Stimulated activated CD4-positive, alpha-beta T cell treated with anti-CD3 and anti-CD28 coated beads, Interleukin-1b, Interleukin-23, amount 100 ng/mL, for 24 hours (primary cell): ENCODE results near the gene HHLA2.
"Not testable (repeated sequence)": the region's sequence is repeated elsewhere in the genome, so short reads cannot be mapped to it uniquely, and the experiment has no call there.

Source experiments
- DNase-seq, 4 experiments: peaks; one replicate each; pipeline ENCODE4 v3.0.0-alpha.2; 2020; ENCODE audit warnings: low read depth in 4 of 4, low spot score in 1 of 4

The HHLA2 gene, protein sequence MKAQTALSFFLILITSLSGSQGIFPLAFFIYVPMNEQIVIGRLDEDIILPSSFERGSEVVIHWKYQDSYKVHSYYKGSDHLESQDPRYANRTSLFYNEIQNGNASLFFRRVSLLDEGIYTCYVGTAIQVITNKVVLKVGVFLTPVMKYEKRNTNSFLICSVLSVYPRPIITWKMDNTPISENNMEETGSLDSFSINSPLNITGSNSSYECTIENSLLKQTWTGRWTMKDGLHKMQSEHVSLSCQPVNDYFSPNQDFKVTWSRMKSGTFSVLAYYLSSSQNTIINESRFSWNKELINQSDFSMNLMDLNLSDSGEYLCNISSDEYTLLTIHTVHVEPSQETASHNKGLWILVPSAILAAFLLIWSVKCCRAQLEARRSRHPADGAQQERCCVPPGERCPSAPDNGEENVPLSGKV

DNA sequence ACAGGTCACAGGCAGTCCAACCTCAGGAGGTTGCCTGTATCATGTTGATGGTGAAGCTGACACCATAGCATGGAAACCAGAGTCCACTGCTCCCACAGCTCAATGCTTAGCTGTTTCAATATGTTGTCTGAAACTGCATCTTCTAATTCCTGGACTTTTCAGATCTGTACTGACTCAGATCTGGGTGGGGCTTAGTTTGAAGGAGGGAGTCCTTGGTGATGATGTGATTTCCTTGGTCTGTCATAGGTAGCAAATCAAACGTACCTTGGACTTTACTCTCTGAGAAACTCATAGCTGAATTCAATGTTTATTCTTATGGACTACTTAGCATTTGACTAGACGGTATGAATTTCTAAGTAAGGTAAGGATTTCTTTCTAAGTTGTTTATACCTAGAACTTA lies at the start of gene HHLA2:
Gene HHLA2, plus strand, starts transcription at position 310 of the 400 bp plus-strand sequence. CDS start 55,266 bp downstream, outside the sequence.
- no peak for DNase-seq

DNA sequence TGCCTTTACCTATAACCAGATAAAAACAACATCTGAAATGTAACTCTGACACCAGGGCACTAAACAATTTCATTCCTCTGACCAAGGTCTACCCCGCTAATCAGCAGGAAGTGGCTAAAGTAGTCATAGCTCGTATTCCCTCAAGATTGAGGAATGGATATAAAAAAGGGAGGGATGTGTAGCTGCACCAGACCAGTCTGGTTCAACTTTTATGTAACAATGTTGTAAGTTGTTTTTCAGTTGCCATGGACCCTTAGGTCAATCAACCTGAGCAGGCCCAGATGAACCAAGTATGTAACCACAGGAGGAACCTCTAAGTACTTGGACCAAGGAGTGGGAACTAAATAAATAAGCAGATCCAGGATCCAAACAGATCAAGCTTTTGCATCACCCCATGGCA lies 45.7 kb upstream of the HHLA2 start:
- DNase-seq, result no peak

DNA sequence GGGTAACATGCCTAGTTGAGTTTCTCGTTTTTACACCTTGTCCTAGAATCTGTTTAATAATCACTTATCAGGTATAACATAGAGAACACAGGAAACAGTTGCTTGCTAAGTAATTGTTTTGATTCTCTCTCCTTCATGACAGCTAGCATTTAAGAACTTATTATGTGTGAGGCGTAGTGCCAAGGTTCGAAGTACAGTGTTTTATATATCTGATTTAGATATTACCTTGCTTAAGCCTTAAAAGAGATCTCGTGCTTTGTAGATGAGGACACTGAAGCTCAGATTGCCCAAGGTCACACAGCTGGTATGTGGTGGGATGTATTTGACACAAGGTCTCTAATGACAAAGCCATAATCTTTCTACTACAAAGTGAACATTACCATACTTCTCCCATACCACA lies 45.1 kb upstream of the HHLA2 start:
- DNase-seq, result no peak

DNA sequence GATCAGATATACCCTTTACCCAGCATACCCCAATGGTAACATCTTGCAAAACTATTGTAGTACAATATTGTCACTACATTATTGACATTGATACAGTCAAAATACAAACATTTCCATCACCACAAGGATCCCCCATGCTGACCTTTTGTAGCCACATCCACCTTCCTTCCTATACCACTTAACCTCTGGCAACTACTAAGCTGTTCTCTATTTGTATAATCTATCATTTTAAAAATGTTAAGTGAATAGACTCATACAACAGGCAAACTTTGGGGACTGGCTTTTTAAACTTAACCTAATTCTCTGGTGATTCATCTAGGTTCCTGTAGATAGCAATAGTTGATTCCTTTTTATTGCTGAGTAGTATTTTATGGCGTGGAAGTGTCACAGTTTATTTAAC lies 44.5 kb upstream of the HHLA2 start:
- no peak for DNase-seq

DNA sequence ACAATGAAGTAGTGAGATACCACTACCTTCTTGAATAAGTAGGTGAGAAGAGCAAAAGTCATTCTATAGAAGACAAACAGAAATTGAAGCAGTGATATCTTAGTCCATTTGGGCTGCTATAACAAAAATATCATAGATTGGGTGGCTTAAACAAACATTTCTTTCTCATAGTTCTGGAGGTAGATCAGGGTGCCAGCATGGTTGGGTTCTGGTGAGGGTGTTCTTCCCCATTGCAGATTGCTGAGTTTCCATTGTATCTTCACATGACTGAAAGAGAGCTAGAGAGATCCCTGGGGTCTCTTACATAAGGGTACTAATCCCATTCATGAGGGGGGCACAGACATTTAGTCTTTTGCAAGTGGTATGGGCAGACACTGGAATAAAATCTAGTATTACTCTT lies 41.2 kb upstream of the HHLA2 start:
- DNase-seq, result no peak

DNA sequence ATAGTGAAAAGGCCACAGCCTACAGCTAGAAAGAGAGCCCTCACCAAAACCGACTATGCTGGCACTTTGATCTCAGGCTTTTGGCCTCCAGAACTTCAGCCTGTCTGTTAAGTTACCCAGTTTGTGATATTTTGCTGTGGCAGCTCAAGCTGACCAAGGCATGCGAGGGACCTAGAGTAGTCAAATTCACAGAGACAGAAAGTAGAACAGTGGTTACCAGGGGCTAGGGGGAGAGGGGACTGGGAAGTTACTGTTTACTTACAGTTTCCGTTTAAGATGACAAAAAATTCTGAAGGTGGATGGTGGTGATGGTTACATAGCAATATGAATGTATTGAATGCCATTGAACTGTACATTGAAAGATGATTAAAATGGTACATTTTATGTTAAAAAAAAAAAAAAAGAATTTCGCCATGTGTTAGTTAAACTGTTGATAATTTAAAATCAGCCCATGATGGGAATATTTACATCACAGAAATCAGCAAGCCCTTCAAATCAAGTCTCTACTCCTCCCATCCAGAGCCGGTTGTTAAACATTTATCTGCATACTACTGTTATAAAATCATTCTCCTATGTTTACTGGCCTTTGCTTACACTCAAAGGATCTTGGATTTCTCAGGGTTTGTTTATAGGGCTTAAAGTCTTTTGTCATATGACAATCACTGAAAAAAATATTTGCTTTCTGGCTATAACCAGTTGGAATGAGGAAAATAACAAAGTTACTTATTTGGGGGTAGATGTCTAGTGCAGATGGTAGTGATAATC lies 31.6 kb upstream of the HHLA2 start:
- DNase-seq, result not testable (repeated sequence)

DNA sequence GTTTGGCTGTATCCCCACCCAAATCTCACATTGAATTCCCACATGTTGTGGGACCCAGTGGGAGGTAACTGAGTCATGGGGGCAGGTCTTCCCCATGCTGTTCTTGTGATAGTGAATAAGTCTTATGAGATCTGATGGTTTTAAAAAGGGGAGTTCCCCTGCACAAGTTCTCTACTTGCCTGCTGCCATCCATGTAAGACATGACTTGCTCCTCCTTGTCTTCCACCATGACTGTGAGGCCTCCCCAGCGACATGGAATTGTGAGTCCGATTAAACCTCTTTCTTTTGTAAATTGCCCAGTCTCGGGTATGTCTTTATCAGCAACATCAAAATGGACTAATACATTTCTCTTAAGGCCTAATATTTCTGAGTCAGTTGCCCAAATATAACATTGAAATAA lies 28.1 kb upstream of the HHLA2 start:
- DNase-seq, result not testable (repeated sequence)

DNA sequence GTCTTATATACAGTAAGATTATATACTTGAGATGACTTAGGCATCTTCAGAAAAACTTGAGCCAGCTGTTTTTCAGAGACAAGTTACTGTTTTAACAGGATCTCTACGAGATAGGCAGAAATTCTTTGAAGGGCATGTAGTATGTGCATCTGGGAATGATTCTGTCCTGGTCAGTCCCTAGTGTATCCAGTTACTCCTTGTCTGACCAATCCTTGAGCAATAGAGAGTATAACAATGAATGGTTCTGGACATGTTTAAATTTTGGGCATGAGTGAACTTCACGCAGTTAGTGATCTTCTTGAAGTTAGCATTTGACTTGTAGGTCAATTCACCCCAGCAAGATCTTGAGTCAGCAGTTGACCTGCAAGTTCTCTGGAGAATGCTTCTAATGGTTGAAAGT lies 24.7 kb upstream of the HHLA2 start:
- no peak for DNase-seq

DNA sequence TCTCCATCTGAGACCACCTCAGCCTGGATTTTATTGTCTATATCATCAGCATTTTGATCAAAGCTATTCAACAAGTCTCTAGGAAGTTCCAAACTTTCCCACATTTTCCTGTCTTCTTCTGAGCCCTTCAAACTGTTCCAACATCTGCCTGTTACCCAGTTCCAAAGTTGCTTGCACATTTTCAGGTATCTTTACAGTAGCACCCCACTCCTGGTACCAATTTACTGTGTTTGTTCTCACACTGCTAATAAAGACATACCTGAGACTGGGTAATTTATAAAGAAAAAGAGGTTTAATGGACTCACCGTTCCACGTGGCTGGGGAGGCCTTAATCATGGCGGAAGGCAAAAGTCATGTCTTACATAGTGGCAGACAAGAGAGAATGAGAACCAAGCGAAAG lies 17.3 kb upstream of the HHLA2 start:
- not testable (repeated sequence) for DNase-seq

DNA sequence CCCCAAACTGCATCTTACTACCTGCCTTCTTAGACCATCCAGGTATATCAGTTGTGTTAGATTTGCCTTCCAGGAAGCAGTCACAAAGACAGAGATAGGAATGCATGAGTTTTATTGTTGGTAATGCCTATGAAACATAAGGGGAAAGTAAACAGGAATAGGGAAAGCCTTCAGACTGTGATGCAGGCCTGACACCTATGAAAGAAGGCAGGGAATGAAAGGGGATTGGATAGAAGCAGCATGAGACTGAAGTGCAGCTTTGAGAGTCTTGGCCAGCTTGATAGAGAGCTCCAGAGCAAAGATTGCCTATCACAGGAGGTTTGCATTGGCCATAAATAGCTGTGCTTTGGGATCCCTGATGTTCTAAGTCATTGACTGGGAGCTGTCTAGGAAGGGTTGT lies 15.9 kb upstream of the HHLA2 start:
- no peak for DNase-seq

DNA sequence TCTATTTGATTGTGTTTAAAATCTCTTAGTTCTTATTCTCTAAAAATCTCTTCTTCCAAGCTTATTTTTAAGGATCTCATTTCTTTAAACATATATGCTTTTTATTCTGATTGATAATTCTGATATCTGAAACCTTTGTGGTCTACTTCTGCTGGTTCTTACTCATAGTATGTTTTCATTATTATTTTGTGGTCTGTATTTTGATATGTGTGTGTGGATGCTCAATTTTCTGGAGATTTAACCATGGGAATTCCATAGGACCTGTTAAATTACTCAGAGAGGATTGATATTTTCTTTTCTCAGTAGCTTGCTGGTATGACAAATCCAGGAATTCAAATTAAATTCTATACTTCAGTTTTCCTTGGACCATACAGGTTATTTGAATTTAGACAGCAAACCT lies 14.7 kb upstream of the HHLA2 start:
- DNase-seq, result no peak

DNA sequence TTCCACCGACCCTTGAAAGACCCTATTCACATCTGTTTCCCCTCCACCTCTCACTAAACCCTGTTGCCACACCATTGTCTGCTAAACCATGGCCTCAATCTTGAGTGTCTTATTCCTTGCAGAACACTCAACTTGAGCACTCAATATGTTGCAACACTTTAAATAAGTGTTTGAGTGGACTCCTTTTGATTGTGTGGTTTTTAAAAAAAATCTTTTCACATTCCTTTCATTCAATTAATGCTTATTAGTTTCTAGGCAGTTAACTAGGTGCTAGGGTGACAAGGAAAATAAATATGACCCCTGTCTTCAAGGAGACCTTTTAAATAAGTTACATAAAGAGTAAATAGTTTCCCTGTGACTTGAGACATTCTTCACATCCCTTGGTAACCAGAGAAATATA lies 13.3 kb upstream of the HHLA2 start:
- no peak for DNase-seq

DNA sequence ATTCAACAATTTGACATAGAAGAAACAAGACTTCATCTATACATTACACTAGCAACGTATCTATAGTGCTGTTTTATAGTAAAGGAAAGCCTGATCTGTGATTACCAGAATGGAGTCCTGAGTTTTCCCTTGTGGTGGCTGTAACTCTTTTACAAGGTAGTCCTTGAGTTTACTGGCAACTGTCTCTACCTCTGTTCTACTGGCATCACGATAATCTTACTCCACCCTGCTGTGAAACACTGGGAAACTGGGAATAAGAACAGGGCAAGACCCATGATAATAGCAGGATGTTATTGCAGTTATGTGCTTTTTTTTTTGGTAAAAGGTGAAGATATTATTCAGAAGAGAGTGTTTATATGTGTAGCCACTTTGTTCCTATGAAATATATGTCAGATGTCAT lies 12.4 kb upstream of the HHLA2 start:
- DNase-seq, result no peak

DNA sequence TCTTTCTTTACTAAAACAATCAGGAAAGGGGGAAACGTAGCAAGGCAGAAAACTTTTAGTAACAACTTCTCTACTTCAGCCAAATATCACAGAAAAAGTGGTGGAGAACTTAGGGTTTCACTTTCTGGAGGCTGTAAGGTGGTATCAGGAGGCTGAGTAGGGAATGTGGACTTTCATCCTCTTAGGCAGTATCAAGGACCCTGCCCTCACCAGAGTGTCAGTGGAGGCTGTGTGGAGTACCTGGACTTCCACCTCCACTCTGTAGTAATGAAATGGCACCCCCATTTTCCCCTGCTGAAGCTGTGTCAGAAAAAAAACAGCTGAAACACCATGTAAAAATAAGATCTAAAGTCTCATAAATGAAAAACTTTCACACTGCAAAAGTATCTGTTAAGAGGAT lies 11.2 kb upstream of the HHLA2 start:
- no peak for DNase-seq

DNA sequence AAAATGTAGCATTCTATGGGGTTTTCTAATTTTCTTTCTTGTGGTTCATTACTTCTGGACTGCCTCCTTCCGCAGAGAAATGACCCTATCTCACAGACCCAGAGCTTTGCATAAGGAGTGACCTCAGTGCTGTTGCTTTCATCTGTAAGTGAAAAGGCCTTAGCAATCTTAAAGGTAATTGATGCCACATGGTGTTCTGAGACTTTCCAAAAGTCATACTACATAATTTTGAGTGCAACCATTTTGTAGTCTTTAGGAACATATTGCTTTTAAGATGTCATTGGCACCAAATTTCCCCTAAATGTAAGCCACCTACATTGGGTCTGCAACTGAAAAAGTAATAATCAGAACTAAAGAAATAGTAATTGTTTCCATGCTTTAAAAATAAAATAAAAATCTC lies 9.2 kb upstream of the HHLA2 start:
- DNase-seq, result no peak

DNA sequence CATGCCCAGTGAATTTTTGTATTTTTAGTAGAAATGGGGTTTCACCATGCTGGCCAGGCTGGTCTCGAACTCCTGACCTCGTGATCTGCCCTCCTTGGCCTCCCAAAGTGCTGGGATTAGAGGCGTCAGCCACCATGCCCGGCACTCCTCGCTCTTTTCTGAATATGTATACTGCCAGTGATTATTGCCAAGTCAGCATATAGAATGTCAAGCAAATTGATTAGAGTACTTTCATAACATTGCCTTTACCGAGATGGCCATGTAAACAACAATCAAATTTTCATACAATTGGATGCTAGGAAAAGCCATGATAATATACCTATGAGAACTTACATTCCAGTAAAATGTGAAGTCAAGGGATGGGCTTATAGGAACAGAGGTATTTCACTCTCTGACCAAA lies 8.2 kb upstream of the HHLA2 start:
- not testable (repeated sequence) for DNase-seq

DNA sequence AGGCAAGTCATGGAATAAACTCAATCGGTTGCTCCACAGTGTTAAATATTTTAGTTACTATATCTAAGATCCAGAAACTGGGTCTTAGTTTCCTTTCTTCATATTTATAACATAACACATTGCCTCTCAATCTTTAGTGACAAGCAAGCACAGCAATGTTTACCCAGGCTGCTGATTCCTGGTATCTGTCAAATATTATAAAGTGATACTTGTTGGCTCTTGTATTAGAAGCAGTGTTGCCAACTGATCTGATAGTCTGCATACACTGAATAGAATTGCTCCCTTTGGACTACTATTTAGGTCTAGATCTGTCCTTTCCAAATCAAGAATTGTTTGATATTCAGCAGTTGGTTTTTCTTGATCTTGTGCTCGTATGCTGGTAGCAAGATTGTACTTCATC lies 7.2 kb upstream of the HHLA2 start:
- no peak for DNase-seq

DNA sequence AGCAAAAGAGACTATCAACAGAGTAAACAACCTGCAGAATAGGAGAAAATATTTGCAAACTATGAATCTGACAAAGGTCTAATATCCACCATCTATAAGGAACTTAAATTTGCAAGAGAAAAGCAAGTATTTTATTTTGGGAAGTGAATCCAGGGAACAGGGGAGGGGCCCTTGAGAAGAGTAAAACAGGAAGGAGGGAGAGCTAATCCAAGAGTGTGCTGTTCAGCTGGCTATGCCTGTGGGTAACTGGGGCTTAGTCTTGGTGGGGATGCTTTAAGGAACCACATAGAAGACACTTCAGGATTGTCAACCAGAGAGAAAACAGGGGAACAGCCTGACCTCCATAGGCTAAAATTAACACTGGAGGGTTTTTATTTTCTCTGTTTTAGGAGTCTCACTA lies 3.9 kb upstream of the HHLA2 start:
- DNase-seq, result no peak

DNA sequence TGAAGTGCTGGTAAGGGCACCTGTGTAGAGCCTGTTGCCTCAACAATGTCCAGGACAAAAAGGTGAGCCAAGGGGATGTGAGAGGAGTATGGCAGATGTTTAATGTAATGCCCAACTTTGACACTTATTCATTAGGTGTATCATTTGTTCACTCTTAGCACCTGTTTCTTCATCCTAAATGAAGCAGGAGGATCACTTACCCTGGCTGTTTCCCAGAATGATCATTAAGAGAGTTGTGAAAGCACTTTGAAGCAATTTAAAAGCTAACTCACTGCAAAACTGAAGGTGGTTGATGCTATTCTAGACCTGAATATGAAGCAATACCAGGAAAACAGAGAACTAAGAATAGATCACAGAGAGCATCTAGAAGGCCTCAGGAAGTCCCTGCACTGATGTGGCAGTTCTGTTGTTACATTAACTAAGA lies 3.4 kb upstream of the HHLA2 start:
- DNase-seq, result no peak

DNA sequence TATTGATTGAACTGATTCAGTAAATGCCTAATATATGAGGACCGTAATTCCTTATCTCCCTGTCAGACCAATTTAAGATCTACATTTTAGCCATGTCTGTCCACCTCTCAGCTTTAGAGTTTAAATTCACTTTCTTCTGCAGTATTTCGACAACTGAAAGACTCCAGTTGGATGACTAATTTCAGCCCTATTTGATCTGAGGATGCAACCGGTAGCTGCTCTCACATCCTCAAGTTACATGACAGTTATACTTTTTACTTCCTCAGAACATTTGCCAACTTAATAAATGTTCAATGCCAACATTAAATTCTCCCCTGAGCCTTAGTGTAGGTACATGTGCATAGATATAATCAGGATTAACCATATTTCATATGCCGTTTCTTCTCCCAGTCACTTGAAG lies 2.5 kb upstream of the HHLA2 start:
- no peak for DNase-seq

DNA sequence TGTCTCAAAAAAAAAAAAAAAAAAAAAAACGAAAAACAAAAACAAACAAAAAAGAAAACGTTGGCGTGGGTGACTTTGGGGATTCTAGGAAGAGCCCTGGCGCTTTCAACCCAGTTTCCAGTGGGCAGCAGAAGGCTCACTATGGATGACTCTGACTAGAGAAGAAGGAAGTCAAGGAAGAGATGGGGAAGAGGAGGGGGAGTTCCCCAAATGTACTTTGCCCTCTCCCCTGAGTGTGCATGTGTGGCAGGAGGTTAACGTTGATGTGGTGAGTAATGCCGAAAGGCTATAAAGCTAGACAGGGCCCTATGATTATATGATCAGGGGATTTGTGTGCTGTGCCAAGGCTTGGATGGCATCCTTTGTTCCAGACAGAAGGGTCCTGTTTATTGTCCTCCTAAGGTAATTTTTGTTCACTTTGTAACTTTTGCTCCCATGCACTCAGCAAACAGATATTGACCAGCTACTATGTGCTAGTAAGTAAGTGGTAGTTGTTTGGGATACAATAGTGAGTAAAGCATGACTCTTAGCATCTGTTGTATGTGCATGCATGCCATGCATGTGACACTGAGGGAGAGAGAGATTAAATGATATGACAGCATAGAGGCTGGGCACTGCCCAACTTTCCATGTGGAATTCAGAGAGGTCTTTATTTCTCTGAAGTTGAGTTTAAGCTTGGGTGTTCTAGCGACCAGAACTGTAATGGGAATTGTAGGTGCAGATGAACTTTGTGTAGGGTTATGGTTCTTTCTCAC lies 750 bp upstream of the HHLA2 start:
- DNase-seq, result no peak

DNA sequence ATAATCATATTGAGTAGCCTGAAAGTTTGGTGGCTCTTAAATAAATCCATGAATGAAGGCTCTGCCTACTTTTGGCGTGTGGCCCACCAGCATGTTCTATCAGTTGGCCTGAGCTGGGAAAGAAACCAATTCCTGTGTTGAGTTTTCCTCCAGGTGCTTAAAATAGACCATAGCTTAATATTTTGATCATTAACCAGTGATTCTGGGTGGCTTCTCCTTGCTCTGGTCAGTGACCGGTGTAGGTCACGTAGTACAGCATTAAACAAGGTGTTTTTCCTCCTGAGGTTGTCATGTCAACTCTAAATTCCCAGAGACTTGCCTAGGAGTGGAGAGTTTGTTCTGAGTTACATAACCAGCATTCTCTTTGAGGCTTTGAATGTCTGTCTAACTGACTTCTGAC lies 1.3 kb downstream of the HHLA2 start:
- no peak for DNase-seq
